SKM-1 treated with dmso at 0.1 percent for 144 hours (cell line): Measurements from ENCODE around the gene SMDT1.
"Not testable (repeated sequence)": the region's sequence is repeated elsewhere in the genome, so short reads cannot be mapped to it uniquely, and the experiment has no call there.

Experiments
- DNase-seq: peaks from one replicate; lab custom pipeline; 2025; ENCODE audit not compliant: unreplicated experiment; lab: John Stamatoyannopoulos, UW

SMDT1 gene

GRCh38 chr22:42070517-42071422 is 8.7 kb upstream of the SMDT1 start, which contains the start of gene NAGA:
TSS of gene NAGA (minus strand) at chr22:42070812. CDS start at chr22:42070297, 515 bp downstream.
- DNase-seq = peak; percentile 97

GRCh38 chr22:42071508-42071907 is 8.0 kb upstream of the SMDT1 start:
- DNase-seq = not testable (repeated sequence)

- no peak for DNase-seq
Observed at GRCh38 chr22:42072606-42073330, 6.7 kb upstream of the SMDT1 start.

GRCh38 chr22:42073621-42074041 is 5.9 kb upstream of the SMDT1 start:
- DNase-seq = no peak

- DNase-seq = no peak
Observed at GRCh38 chr22:42074132-42074811, 5.2 kb upstream of the SMDT1 start, which contains the start of gene PHETA2. TSS of gene PHETA2 (plus strand) at chr22:42074248. CDS start at chr22:42077294, 3,046 bp downstream.

DNA sequence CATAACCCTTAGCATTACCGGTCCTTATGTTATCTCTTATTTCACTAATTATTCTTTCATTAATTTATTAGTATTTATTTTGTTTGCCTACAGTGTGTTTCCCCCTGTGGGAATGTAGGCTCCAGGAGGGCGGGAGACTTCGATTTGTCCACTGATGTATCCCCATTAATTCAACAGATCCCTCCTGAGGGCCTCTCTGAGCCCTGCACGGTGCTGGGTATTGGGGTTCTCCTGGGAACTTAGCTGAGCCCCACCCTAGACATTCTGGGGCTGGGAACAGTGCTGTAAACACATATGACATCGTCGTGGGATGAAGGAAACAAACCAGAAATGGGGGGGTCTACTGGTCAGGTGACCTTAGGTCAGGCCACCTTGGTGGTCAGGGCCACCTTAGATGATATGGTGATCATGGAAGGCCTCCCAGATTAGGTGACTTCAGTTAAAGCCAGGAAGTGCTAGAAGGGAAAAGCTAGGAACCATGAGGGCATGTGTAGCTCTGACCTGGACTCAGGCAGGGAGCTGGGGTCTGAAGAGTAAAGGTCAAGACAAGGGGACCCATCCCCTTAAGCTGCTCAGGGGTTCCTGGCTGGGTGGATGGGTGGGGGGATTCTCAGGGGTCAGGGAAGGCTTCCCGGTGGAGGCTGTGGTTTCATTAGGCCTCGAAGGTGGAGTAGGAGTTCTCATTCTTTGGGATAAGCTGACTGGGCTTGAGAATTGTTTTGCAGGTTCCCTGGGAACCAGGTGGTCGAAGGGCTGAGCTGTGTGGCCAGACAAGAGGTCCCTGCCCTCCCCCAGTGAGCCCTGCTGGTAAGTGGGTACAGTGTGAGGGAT is 4.4 kb upstream of the SMDT1 start:
- no peak for DNase-seq

DNA sequence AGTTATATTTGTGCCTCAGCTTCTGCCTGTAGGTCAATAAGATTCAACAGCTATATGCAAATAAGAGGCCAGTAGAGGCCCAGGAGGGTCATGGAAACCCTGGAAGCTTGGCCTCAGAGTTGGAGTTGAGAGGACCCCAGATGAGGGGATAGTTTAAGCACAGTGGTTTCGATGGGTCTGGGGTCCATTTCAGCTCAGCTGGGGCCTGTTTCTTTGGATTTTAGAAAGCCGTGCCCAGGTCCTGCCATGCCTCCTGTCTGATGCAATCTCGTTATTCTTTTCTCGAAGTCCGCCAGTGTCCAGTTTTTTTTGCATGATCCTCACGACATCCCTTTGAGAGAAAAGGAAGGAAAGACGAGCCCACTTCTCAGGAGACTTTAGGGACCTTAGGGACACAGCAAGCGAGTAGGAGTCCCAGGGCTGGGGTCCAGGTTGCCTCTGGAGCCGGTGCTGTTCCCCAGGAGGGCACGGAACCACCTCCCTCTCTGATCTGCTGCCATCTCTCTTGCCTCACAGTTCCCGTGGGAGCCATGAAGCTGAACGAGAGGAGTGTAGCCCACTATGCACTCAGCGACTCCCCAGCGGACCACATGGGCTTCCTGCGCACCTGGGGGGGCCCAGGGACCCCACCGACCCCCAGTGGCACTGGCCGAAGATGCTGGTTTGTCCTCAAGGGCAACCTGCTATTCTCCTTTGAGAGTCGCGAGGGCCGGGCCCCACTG is 2.6 kb upstream of the SMDT1 start:
- no peak for DNase-seq

DNA sequence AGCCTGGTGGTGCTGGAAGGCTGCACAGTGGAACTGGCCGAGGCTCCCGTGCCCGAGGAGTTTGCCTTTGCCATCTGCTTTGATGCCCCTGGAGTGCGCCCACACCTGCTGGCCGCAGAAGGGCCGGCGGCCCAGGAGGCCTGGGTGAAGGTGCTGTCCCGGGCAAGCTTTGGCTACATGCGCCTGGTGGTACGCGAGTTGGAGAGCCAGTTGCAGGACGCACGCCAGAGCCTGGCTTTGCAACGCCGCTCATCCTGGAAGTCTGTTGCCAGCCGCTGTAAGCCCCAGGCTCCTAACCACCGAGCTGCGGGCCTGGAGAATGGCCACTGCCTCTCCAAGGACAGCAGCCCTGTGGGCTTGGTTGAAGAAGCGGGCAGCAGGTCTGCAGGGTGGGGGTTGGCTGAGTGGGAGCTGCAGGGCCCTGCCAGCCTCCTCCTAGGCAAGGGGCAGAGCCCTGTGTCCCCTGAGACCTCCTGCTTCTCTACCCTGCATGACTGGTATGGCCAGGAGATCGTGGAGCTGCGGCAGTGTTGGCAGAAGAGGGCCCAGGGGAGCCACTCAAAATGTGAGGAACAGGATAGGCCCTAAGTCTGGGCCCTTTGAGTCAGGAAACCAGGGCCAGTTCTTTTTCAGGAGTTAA is 1.9 kb upstream of the SMDT1 start:
- no peak for DNase-seq

- DNase-seq = no peak
Observed at GRCh38 chr22:42078469-42079318, 806 bp upstream of the SMDT1 start.

DNA sequence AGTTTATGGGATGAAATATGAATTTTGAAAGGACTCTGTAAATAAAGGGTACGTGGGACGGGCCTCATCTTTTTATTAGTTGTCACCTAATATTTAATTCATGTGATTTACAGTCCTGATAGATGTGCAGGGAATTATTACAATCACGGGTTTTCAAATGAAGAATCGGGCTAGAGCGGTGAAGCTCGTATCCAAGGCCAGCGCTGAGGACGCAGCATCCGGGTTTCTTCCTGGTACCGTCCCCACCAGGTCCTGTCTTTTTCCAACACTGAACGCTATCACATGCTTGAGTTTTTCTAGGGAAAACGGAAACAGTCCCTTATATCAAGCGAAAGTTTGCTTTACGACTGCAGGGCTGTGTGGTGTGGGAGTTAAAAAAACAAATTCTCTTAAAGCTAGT is 787 bp downstream of the SMDT1 start:
- DNase-seq = no peak

DNA sequence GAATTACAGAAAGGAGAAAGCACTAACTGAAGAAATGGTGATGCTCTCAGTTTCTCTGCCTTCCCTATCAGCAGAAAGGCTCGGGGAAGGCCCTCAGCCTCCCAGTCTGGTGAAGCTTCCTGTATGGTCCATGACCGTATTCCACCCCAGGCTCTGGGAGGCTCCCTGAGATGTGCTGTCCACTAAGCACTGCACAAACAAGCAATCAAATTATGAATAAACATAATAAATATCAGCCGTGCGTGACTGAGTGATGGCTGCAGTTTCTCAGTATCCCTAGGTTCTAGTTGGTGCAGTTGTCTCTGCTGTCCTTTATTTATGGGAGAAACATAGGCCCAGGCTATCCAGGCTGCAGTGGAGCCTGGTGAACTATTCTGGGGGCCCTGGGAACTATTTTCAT is 3.6 kb downstream of the SMDT1 start:
- no peak for DNase-seq

GRCh38 chr22:42084874-42085273 is 5.4 kb downstream of the SMDT1 start:
- DNase-seq = no peak

DNA sequence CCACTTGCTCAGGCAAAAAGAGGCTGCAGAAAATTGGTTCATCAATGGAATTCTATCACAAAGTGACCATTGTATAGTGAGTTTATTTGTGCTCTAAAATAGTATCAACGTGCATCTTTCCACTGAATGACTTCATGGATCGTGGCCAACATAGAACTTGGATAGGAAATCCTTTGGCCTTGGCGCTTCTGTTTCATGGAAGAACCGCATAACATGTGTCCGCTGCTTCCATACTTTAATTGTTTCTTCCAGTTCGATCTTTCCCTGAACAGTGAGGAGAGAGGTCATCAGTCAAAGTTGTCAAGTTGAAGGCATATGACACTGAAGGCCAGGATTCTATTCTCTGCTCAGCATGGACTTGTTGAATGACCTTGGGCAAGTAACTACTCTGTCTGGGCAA is 6.6 kb downstream of the SMDT1 start:
- DNase-seq = no peak

- peak; percentile 98 for DNase-seq
Observed at GRCh38 chr22:42090596-42091454, 11.3 kb downstream of the SMDT1 start, which contains the start of gene NDUFA6. TSS of gene NDUFA6 (minus strand) at chr22:42090772. CDS start at chr22:42090744, 28 bp downstream.

DNA sequence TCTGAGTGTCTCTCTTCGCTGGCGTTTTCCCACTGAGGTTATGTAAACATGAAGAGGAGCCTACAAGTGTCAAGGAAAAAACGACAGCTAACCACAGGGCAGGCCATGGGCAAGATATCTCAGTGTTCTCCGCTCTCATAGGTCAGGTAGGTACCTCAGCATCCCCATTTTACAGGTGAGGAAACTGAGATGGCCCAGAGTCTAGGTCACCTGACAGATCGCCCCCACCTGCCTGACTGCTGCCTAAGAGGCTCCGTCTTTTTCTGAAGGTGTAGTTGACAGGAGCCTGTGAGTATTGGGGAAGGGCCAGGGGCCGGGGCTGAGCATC is 11.9 kb downstream of the SMDT1 start:
- DNase-seq = no peak

GRCh38 chr22:42101199-42101598 is 21.7 kb downstream of the SMDT1 start:
- no peak for DNase-seq

DNA sequence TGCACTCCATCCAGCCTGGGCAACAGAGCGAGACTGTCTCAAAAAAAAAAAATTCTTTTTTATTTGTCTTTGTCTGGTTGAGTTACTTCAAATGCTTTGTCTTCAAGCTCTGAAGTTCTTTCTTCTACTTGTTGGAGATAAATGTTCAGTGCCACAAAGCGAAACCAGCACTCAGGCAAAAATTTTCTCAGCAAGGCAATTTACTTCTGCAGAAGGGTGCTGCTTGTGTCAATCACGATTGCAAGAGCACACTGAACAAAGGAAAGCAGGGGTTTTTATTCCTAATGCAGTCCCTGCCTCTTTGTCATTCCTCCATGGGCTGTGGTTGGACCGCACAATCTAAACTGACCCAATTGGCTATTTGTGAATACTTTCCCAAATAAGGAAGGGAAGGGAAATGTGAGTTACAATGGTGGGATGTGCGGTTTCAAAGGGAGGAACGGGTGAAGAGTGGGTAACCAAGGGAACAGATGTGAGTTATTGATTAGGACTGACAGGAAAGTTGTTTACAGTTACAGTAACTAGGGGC is 24.9 kb downstream of the SMDT1 start:
- not testable (repeated sequence) for DNase-seq
